Breast epithelium (tissue), 3 donors: ENCODE measurements around the gene GLCCI1.

Experiments used
- POLR2A ChIP-seq: fragments of 450-650 bp; IDR thresholded peaks from one replicate; pipeline ENCODE4 v1.6.1; 2016; ENCODE audit warnings: antibody characterized with exemption, mild to moderate bottlenecking, moderate library complexity
- POLR2AphosphoS5 ChIP-seq, 3 donors: sonication (generic); formaldehyde crosslinking; IDR thresholded peaks; one replicate each; pipeline ENCODE4 v1.6.1; 2017; ENCODE audit warnings: antibody characterized with exemption in 3 of 3
- TF ChIP-seq, protein P1 (sequence below), 3 donors: fragments of 450-650 bp; IDR thresholded peaks; one replicate each; pipeline ENCODE4 v1.5.1; 2016 to 2017; ENCODE audit warnings: antibody characterized with exemption in 3 of 3, mild to moderate bottlenecking in 3 of 3, moderate library complexity in 3 of 3

DNA sequence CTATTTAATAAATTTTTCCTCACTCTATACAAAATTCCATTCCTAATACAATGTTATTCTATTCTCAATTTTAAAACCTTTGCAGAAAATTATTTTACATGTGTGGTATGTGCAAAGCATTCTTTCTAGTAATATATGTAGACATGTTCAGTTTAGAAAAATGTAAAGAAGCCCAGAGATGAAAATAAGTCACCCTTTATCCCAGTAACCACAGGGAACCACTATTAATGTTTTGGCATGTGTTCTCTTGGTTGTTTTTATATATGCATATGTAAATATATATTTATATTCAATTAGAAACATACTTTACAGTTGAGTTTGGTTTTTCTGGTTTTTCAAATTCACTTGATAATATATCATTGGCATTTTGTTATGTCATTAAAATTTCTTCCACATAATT is 14.8 kb upstream of the GLCCI1 start:
- TF ChIP-seq, protein P1, sequence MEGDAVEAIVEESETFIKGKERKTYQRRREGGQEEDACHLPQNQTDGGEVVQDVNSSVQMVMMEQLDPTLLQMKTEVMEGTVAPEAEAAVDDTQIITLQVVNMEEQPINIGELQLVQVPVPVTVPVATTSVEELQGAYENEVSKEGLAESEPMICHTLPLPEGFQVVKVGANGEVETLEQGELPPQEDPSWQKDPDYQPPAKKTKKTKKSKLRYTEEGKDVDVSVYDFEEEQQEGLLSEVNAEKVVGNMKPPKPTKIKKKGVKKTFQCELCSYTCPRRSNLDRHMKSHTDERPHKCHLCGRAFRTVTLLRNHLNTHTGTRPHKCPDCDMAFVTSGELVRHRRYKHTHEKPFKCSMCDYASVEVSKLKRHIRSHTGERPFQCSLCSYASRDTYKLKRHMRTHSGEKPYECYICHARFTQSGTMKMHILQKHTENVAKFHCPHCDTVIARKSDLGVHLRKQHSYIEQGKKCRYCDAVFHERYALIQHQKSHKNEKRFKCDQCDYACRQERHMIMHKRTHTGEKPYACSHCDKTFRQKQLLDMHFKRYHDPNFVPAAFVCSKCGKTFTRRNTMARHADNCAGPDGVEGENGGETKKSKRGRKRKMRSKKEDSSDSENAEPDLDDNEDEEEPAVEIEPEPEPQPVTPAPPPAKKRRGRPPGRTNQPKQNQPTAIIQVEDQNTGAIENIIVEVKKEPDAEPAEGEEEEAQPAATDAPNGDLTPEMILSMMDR (IDR thresholded peaks at IDR 0.05), result no peak
- TF ChIP-seq POLR2AphosphoS5 (IDR thresholded peaks at IDR 0.05) (no peak), POLR2A (no peak)
